Progenitor cell of endocrine pancreas (in vitro differentiated cells): ENCODE results near the gene CDON. TPM values are rescaled to one million over a fixed set of nuclear protein-coding genes. Genes with fewer than 3 reads are reported as not detected.

Experiments used
- DNase-seq: peaks from one replicate; pipeline ENCODE4 v3.0.0; 2021; ENCODE audit warnings: low spot score; ENCODE audit not compliant: unreplicated experiment
- H3K27ac Mint-ChIP-seq: 2 replicates; pipeline ENCODE4 v1.8.0; 2021; ENCODE audit warnings: mild to moderate bottlenecking, moderate library complexity, mixed read lengths
- H3K27me3 Mint-ChIP-seq: 2 replicates; pipeline ENCODE4 v1.8.0; 2021; ENCODE audit warnings: mixed read lengths
- H3K36me3 Mint-ChIP-seq: 2 replicates; pipeline ENCODE4 v1.8.0; 2022; ENCODE audit warnings: mixed read lengths; ENCODE audit not compliant: insufficient read depth
- H3K4me1 Mint-ChIP-seq: 2 replicates; pipeline ENCODE4 v1.8.0; 2021; ENCODE audit warnings: low read depth, mixed read lengths
- H3K4me3 Mint-ChIP-seq: 2 replicates; pipeline ENCODE4 v1.8.0; 2021; ENCODE audit warnings: low read depth, mild to moderate bottlenecking, moderate library complexity, mixed read lengths
- H3K9me3 Mint-ChIP-seq: 2 replicates; pipeline ENCODE4 v1.8.0; 2021; ENCODE audit warnings: low read depth, mixed read lengths
- total RNA-seq: library from RNA; stranded (reverse); gene quantifications from 2 replicates; pipeline ENCODE4 v1.2.1, GENCODE V29; 2021
- TF ChIP-seq, protein P1 (sequence below): fragments of 200-600 bp; sonication (generic); IDR thresholded peaks from one replicate; pipeline ENCODE4 v1.5.0; 2021; ENCODE audit warnings: antibody characterized with exemption, mild to moderate bottlenecking; ENCODE audit not compliant: unreplicated experiment

CDON gene
- total RNA-seq, 1 donor from 2014 or later, result 26.4 TPM

DNA sequence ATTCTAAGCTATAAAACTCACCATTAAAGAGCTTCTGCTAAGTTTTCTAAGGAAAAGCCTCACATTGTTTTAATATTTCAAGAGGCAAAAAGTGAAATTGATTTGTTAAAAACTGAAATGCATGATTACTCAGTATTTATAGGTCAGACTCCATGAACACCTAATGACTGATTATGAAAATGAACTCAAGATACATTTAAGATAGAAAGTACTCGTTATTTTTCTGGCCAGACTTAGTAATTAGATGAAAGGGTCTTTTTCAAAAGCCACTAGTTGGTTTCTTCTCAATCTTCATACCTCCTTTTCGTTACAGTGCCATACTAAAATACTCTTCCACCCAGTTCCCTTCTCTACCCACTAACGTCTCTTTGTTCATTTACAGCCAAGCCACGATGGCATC lies 60.5 kb downstream of the CDON start:
- H3K4me1 Mint-ChIP-seq, result no peaks in the 10 kb centered on the region
- H3K9me3 Mint-ChIP-seq, result no peaks in the 10 kb centered on the region
- no peak overlapping the region for H3K27ac Mint-ChIP-seq
- H3K36me3 Mint-ChIP-seq, result peaks cover 6% of the 10 kb centered on the region
- no peaks in the 10 kb centered on the region for H3K27me3 Mint-ChIP-seq
- DNase-seq, result no peak
- TF ChIP-seq, protein P1, sequence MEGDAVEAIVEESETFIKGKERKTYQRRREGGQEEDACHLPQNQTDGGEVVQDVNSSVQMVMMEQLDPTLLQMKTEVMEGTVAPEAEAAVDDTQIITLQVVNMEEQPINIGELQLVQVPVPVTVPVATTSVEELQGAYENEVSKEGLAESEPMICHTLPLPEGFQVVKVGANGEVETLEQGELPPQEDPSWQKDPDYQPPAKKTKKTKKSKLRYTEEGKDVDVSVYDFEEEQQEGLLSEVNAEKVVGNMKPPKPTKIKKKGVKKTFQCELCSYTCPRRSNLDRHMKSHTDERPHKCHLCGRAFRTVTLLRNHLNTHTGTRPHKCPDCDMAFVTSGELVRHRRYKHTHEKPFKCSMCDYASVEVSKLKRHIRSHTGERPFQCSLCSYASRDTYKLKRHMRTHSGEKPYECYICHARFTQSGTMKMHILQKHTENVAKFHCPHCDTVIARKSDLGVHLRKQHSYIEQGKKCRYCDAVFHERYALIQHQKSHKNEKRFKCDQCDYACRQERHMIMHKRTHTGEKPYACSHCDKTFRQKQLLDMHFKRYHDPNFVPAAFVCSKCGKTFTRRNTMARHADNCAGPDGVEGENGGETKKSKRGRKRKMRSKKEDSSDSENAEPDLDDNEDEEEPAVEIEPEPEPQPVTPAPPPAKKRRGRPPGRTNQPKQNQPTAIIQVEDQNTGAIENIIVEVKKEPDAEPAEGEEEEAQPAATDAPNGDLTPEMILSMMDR, result no peak
- no peak overlapping the region for H3K4me3 Mint-ChIP-seq

DNA sequence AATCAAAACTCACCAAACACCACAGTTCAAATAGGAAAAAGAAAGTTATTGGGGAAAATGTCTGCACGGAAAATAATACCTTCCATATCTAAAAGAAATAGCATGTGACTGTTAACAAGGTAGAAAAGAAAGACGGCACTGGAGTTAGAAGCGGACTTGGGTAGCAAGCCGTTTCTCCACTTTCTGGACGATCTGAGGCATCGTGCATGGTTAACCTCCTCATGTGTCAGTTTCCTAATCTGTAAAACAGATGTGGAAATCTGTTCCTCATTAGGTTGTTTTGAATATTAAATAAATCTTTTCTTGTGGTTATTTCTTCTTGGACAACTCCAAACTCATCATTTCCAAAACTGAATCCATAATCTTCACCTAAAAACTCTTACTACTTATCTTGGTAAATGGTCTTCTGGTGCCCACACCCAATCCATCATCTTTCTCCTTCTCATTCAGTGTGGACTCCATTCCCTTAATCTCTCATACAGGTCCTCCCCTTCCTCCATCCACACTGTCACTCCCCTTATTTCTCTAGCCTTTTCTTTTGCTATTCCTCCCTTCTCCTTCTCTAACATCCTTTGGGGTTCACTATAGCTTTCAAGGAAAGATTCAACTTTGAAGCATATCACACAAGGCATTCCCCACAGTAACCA lies 63.3 kb downstream of the CDON start:
- TF ChIP-seq, protein P1, result no peak
- peaks cover 14% of the 10 kb centered on the region for H3K36me3 Mint-ChIP-seq
- no peaks in the 10 kb centered on the region for H3K9me3 Mint-ChIP-seq
- H3K4me3 Mint-ChIP-seq, result no peak overlapping the region
- DNase-seq, result no peak
- no peaks in the 10 kb centered on the region for H3K4me1 Mint-ChIP-seq
- H3K27me3 Mint-ChIP-seq, result no peaks in the 10 kb centered on the region
- no peak overlapping the region for H3K27ac Mint-ChIP-seq

DNA sequence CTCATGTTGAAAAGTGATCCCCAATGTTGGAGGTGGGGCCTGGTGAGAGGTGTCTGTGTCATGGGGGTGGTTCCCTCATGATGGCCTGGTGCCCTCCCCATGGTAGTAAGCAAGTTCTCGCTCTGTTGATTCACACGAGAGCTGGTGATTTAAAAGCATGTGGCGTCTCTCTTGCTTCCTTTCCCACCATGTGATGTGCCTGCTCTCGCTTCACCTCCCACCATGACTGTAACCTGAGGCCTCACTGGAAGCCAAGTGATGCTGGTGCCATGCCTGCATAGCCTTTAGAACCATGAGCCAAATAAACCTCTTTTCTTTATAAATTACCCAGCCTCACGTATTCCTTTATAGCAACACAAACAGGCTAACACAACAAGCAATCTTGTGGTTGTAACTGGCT lies 64.4 kb downstream of the CDON start:
- DNase-seq, result no peak
- Mint-ChIP-seq H3K9me3 (no peaks in the 10 kb centered on the region), H3K36me3 (peaks cover 15% of the 10 kb centered on the region), H3K27ac (no peak overlapping the region), H3K4me1 (no peaks in the 10 kb centered on the region), H3K27me3 (no peaks in the 10 kb centered on the region), H3K4me3 (no peak overlapping the region)
- TF ChIP-seq, protein P1, result no peak

DNA sequence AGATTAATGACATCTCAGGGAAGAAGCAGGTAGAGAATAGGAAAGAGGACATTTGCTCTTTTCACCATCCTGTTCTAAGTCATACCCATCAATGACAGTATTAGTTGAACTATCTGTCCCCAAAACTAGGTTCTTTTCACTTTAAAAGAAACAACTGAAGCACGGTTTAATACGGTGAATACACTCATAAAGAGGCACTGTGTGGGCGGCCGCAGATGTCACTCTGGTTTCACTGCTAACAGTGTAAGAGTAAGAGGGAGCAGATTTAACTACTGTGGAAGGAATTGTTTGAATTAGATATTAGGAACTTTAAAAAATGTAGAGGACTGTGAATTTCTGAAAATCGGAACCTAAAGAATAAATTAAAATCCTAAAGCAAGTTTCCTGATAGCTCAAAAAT lies 67.4 kb downstream of the CDON start:
- no peaks in the 10 kb centered on the region for H3K27me3 Mint-ChIP-seq
- no peak overlapping the region for H3K27ac Mint-ChIP-seq
- no peak for DNase-seq
- no peaks in the 10 kb centered on the region for H3K4me1 Mint-ChIP-seq
- peaks cover 15% of the 10 kb centered on the region for H3K36me3 Mint-ChIP-seq
- no peaks in the 10 kb centered on the region for H3K9me3 Mint-ChIP-seq
- TF ChIP-seq, protein P1, result no peak
- H3K4me3 Mint-ChIP-seq, result no peak overlapping the region

DNA sequence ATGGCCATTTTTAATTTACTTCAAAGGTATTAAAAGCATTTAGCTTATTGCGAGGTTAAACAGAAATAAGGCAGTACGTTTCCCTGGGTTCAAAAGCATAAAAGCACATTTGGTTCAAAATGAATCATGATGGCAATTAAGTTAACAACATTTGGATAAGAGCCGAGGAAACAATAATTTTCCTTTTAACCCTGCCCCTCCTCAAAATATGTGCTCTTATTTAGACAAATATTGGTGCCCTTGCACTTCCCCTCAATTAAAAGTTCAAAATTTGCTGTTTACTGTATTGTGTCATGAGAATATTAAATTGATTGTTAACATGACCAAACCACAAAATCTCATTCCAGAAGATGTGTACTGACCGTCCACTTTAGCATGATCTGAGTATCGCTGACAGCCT lies 68.2 kb downstream of the CDON start:
- Mint-ChIP-seq H3K27ac (no peak overlapping the region), H3K9me3 (no peaks in the 10 kb centered on the region), H3K36me3 (peaks cover 12% of the 10 kb centered on the region), H3K4me1 (no peaks in the 10 kb centered on the region), H3K27me3 (no peaks in the 10 kb centered on the region), H3K4me3 (no peak overlapping the region)
- DNase-seq, result no peak
- TF ChIP-seq, protein P1, result no peak
